NCI-H510A (cell line): ENCODE measurements around the gene PARM1.
"Not testable (repeated sequence)": the region's sequence is repeated elsewhere in the genome, so short reads cannot be mapped to it uniquely, and the experiment has no call there.

ENCODE experiments used
- DNase-seq: peaks from one replicate; lab custom pipeline; 2025; lab: John Stamatoyannopoulos, UW

The PARM1 gene

DNA sequence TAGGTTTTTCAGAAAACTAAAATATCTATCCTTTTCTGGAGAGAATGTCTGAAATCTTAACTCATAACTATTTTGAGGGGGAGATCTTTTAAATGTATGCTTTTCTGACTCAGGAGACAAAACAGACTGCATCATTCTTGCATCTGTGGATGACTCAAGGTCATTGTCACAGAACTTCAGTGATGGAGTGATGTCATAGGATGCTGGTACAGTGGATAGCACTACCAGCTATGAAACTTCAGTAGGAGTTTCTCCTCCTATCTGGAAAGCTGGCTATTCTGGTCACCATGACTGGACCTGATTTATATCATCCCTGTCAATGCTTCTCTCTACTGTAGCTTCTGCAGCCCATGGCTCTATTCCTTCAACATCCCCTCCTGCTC, 50.3 kb downstream of the PARM1 start:
- no peak for DNase-seq

GRCh38 chr4:74990276-74990875, 57.5 kb downstream of the PARM1 start:
- DNase-seq = no peak

- DNase-seq = not testable (repeated sequence)
Measured at GRCh38 chr4:74994436-74994835, 61.5 kb downstream of the PARM1 start.

DNA sequence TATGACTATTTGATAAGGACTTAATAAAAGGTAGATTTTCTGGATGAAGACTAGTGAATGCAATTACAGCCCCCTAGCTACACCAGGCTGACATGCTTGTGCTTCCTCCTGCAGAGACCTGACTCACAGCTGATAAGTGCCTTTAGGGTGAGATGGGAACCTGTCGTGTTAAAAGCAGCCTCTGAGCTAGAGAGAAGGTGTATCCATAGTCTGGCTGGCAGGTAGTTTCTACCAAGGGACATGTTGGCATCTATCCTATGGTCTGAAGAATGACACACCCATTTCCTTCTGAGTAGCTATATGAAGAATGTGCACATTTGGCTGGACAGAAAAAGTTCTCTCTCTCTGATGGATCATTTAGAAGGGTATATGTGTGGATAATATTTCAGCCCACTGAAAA, 64.1 kb downstream of the PARM1 start:
- no peak for DNase-seq

DNA sequence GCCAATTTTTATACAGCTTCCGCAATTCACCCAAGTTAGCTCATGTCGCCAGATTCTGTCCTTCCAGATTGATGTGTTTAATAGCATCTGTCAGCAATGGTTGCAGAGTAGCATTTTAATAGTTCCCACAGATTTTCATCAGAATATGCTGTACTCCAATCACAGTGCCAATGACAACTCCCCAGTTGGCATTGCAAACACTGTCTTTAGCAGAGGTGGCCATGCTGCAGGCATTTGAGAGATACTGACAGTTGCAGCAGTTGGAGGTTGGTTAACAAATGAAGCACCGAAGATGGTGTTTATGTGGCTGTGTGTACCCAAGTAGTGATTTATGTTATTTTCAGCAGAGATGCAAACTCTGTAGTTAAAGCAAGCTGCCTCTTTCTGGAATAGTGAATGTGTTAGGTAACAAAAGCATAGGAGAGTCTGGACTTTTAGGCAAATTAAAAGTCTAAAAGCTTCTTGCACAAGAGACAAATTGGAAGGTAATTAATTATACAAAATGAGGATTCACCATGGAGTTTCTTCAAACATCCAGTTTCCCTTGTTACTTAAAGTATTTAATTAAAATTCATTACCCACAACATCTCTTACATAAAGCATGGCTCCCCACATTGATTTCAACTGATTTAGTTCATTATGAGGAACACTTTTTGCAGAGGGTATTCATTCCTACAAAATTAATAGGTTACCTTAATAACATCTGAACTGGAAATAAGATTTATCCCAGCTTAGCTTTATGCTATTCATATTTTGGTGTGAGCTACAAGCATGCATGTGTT, 65.2 kb downstream of the PARM1 start:
- no peak for DNase-seq

DNA sequence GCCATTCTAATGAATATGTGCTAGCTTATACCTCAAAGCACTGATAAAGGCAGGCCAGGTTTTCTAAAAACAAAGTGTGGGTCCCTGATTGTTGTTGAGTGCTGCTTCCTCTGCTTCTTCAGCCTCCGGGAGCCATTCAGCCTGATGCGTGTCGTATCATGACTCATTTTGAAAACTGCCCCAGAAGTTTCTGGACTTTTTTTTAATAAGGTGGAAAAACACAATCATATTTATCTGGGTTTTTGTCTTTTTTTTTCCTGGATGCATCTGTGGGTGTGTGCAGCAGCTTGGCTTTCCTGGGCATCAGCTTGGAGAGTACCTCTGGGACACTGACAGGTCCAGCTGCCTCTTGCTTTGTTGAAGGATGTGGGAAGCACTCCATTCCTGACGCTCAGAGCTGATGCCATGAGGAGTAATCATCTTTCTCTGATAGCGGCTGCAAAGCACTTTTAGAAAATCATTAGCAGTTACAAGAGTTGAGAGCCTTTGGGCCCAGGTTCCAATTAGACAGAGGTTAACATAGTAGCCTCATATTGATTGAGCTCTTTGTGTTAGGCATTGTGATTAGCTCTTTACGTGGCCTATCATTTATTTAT, 66.9 kb downstream of the PARM1 start:
- no peak for DNase-seq

DNA sequence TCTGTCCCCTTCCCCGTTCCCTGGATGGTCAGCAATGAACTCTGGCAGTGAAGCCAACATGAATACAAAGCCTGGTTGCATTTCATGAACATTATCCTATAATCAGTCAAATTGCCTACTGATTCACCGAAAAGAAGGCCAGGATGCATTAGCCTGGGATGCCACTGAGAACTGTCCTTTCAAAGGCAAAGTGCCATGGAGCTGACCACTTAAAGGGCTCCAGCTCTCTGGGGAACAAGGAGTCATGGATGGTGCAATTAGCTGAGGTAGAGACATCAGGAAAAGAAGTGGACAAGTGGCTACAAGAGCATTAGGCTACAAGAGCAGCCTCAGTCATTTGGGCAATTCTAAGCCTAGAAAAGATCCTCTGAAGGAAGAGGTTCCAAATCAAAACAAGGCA, 69.0 kb downstream of the PARM1 start:
- DNase-seq = no peak

DNA sequence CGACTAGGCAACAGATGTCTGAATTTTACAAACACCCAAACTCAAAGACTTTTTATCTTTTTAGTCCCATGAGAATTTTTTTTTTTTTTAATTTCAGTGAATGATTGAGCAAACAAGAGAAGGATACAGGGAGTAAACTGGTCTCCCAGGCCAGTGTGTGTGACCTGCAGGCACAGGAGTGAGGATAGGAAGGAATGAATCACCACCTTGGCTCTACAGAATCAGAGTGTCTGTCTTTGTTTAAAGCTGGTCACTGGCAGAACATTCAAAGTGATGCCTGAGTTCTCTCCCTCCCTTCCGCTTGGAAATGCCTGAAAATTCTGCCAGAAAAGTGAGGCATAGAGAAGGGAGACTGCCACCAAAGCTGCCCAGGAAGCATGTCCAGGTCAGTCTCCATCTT, 69.5 kb downstream of the PARM1 start:
- DNase-seq = no peak

- DNase-seq = no peak
Measured at GRCh38 chr4:75003979-75004378, 71.1 kb downstream of the PARM1 start.

DNA sequence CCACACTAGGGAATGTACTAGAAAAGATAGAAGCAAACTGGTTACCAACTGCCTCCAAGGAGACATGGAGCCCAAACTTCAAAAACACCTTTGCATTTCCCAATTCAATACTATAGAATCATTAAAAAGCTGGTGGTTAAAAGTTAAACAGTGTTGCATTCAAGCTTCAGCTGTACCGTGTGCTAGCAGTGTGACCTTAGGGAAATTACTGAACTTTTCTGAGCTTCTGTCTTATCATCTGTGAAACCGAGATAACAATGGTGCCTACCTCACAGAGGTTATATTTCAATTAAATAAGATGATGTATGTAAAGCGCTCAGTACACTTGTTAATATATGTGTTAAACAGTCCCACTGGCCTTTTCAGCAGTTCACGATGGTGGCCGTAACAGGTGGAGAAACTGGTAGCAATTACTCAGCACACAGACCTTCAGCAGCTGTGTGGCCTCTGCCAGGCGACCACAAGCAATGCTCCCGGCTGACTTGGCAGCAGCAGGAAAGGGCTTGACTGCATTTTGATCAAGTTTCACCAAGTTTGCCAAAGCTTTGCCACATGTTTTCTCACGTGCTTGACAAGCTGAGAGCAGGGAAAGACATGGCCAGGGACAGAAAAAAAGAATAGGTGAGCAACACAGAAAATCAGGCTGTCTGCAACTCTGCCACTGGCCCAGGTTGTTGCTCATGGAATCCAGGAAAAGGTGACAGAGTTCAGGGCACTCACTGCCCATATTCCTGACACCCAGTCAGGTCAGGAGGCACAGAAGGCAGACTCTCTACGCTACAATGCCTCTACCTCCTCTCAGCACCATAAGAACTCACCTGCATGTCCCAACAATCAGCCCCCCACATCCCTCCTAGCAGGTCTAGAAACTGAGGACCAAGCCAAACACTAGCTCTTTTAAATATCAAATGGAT, 72.1 kb downstream of the PARM1 start:
- DNase-seq = no peak

DNA sequence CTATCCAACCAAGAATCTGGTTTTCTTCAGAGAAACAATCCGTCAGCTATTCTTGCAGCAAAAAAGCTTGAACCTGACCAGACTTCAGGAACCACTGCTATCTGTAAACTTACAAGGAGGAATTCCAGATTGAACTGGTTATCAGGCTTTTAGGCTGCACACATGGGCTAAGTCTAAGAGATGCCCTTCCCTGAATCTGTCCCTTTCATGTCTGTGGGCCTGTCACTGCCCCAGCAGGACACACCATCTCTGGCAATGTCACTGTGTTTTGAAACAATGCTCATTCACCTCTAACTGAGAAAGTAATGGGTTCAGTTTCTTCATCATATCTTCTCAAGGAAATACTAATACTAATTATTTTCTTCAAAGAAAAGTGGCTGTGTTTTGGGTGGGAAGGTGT, 72.8 kb downstream of the PARM1 start:
- DNase-seq = no peak

GRCh38 chr4:75007891-75008290, 75.0 kb downstream of the PARM1 start:
- no peak for DNase-seq

DNA sequence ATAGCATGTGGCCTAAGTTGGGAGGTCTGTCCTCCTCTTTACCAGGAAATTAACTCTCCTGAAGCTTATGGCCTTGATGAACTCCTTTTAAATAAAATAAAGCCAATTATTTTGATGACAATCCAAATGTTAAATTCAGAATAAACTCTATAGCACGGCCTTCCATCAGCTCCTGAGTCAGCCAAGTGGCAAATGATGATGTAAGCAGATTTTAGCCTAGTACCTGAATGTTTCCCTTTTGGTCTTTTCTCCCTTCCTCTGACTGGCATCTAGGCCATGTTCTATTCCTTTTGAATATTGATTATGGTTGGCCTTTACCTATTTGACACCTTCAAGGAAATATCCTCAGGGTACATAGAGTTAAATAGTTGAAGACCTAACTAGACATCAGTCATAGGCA, 76.2 kb downstream of the PARM1 start:
- DNase-seq = no peak

GRCh38 chr4:75011131-75011795, 78.3 kb downstream of the PARM1 start:
- DNase-seq = no peak

DNA sequence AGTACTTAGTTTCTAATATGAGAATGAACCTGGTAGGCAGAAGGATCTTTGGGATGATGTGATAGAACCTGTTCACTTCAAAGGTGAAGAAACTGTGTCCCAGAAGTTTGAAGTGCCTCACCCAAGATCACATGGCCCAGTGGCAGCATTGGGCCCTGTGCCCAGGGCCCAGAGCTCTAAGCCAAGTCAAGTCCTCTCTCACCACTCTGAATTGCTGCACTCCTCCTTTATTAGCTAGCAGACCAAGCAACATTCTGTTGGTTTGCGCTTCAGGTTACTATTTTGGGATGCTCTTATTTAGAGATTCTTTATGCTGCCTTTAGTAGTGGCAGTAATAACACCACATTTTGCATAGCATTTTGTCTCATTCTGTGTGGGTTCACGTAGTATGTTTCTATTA, 82.7 kb downstream of the PARM1 start:
- no peak for DNase-seq

- no peak for DNase-seq
Measured at GRCh38 chr4:75016472-75016871, 83.6 kb downstream of the PARM1 start.

DNA sequence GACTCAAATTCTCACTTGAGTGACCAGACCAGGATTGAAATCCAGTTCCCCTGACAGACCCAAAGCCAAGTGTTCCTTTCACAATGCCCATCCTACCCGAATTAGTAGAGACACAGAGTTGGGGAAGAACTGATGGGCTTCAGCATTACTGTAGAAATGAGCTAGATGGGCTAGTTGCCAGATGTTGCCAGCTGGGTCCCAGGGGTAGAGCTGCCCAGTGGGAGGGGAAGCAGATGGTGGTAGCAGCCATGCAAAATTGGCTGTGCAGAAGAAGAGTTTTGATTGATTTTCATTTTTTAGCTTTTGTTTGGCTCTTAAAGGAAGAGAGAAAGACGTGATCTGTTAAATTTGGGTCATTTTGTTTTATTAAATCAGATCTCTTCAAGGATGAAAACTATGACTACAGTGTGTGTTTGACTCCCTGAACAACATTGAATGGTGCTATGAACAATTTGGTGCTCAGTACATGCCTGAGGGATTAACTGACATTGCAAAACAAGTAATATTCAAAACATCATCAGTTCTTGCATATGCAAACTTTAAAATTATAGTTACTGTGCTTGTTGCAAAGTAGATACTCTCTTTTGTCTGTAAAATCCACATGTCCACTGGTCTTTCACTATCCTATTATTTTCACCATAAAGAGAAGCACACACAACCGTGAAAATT, 86.0 kb downstream of the PARM1 start:
- no peak for DNase-seq

GRCh38 chr4:75025431-75025830, 92.5 kb downstream of the PARM1 start:
- no peak for DNase-seq

DNA sequence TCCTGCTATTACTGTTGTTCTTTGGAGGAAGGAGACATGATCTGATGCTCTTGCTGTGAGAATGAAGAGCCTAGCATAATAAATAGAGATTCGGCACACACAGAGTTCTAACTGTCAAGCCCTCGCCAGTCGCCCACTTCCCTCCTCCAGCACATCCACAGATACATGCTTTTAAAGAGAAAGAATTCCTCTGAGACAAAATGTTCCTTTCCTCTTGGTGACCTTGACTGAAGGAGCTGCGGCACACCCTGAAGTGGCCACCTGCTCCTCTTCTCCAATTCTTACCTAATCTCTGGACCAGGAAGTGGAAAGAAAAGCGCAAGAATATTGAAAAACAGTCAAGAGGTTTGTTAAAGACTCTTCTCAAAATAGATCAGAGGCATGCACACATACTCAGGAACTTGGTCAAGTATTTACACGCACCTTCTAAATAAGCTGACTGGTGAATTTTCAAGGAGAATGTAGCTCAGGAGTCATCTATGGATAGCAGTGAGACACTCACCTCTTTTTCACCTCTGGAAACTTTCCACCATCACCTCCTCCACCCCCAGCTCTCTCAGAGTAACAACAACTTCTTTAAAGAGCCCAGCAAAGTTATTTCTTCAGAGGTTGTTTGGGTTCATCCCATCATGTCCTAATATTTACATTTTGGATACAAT, 95.4 kb downstream of the PARM1 start:
- no peak for DNase-seq

DNA sequence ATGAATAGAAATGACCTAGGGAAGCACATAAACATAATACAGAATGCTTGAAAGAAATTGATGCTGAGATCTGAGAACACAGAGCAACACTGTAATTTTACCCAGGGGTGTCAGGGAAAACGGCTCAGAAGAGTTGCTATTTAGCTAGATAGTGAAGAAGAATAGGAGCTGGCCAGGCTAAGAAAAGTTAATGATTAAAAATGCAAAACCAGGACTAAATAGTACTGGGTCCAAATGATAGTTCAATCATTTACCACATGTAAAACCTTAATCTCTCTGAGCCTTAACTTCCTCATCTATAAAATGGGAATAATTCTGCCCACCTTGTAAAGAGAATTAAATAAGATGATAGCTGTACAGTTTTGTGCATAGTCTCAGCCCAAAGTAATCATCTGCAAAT, 97.1 kb downstream of the PARM1 start:
- DNase-seq = no peak
